GM23338 (cell line): Measurements from ENCODE around the gene EYA4. TPM values are rescaled to one million over a fixed set of nuclear protein-coding genes. Genes with fewer than 3 reads are reported as not detected.
A peak's percentile ranks its signal among the peaks of the same experiment; 100 is the strongest.

Source experiments
- ATAC-seq: fragments of 200-7000 bp; cut with Tn5 transposase; 3 replicates; pipeline ENCODE4 v1.9.1; 2020
- DNase-seq: peaks from one replicate; pipeline ENCODE4 v3.0.0-alpha.2; 2015; ENCODE audit warnings: low spot score
- H2AFZ ChIP-seq: fragments of 200-600 bp; sonication (generic); 2 replicates; pipeline ENCODE4 v1.8.0; 2016; ENCODE audit warnings: antibody characterized with exemption, mild to moderate bottlenecking, moderate library complexity
- H3F3A ChIP-seq: fragments of 200-600 bp; sonication (generic); replicated peaks from 2 replicates; pipeline ENCODE4 v1.8.0; 2017; ENCODE audit warnings: antibody characterized with exemption, mixed run types, low read depth
- H3K27ac ChIP-seq: fragments of 200-600 bp; sonication (generic); 2 replicates; pipeline ENCODE4 v1.6.1; 2016; ENCODE audit warnings: low read depth
- H3K27me3 ChIP-seq: fragments of 200-600 bp; sonication (generic); 2 replicates; pipeline ENCODE4 v1.8.0; 2016; ENCODE audit warnings: mild to moderate bottlenecking, mixed run types, moderate library complexity; ENCODE audit not compliant: insufficient read depth
- H3K36me3 ChIP-seq: fragments of 200-600 bp; sonication (generic); 2 replicates; pipeline ENCODE4 v1.8.0; 2016; ENCODE audit warnings: mild to moderate bottlenecking; ENCODE audit not compliant: insufficient read depth
- H3K4me1 ChIP-seq: fragments of 200-600 bp; sonication (generic); 2 replicates; pipeline ENCODE4 v1.8.0; 2016; ENCODE audit warnings: mild to moderate bottlenecking, moderate library complexity; ENCODE audit not compliant: insufficient read depth
- H3K4me2 ChIP-seq: fragments of 200-600 bp; sonication (generic); 2 replicates; pipeline ENCODE4 v1.7.1; 2017; ENCODE audit warnings: mixed run types
- H3K4me3 ChIP-seq: fragments of 200-600 bp; sonication (generic); 2 replicates; pipeline ENCODE4 v1.6.1; 2016; ENCODE audit warnings: mixed run types
- H3K79me2 ChIP-seq: fragments of 200-600 bp; sonication (generic); replicated peaks from 2 replicates; pipeline ENCODE4 v1.8.0; 2017; ENCODE audit warnings: mild to moderate bottlenecking; ENCODE audit not compliant: insufficient read depth
- H3K9me2 ChIP-seq: fragments of 200-600 bp; sonication (generic); 2 replicates; pipeline ENCODE4 v1.8.0; 2017; ENCODE audit not compliant: insufficient read depth
- H4K20me1 ChIP-seq: fragments of 200-600 bp; sonication (generic); replicated peaks from 2 replicates; pipeline ENCODE4 v1.8.0; 2017; ENCODE audit warnings: mild to moderate bottlenecking; ENCODE audit not compliant: insufficient read depth
- H3K27ac Mint-ChIP-seq: 2 replicates; pipeline ENCODE4 v1.8.0; 2020; ENCODE audit warnings: inconsistent platforms, mild to moderate bottlenecking, moderate library complexity, mixed read lengths
- H3K27me3 Mint-ChIP-seq: 3 replicates; pipeline ENCODE4 v1.8.0; 2022; ENCODE audit warnings: low read depth, mild to moderate bottlenecking, moderate library complexity, mixed read lengths, inconsistent platforms; ENCODE audit not compliant: insufficient read depth, poor library complexity
- H3K36me3 Mint-ChIP-seq: 3 replicates; pipeline ENCODE4 v1.8.0; 2021; ENCODE audit warnings: low read depth, mild to moderate bottlenecking, inconsistent platforms, moderate library complexity, mixed read lengths
- H3K4me1 Mint-ChIP-seq: 3 replicates; pipeline ENCODE4 v1.8.0; 2020; ENCODE audit warnings: mild to moderate bottlenecking, inconsistent platforms, mixed read lengths
- H3K4me3 Mint-ChIP-seq: 3 replicates; pipeline ENCODE4 v1.8.0; 2021; ENCODE audit warnings: moderate library complexity, mild to moderate bottlenecking, inconsistent platforms, mixed read lengths
- H3K9me3 Mint-ChIP-seq: 3 replicates; pipeline ENCODE4 v1.8.0; 2020; ENCODE audit warnings: moderate library complexity, mild to moderate bottlenecking, inconsistent platforms, mixed read lengths
- CTCF ChIP-seq, 2 experiments: fragments of 200-600 bp in 1 of 2; sonication (generic) in 1 of 2; conservative IDR thresholded peaks; 2 replicates each; pipeline versions ENCODE4 v1.5.1 to v1.6.1; 2016 to 2017; ENCODE audit warnings: antibody characterized with exemption in 2 of 2, low read depth in 2 of 2, mild to moderate bottlenecking in 2 of 2, moderate library complexity in 1 of 2
- NANOG ChIP-seq: IDR thresholded peaks from 2 replicates; pipeline ENCODE4 v1.6.1; 2016; ENCODE audit warnings: antibody characterized with exemption, borderline replicate concordance
- POLR2AphosphoS5 ChIP-seq: IDR thresholded peaks from 2 replicates; pipeline ENCODE4 v1.6.1; 2016; ENCODE audit warnings: antibody characterized with exemption, low read depth
- ZNF462 ChIP-seq: fragments of 250-450 bp; sonication (Bioruptor Pico); IDR thresholded peaks from 2 replicates; pipeline ENCODE4 v1.5.0; 2020; ENCODE audit warnings: mild to moderate bottlenecking, moderate library complexity
- polyA plus RNA-seq: library from polyadenylated mRNA; unstranded; fragments of >200 nt; fragmentation: Nextera tagmentation; extraction: Ambion mirVana; gene quantifications from 2 replicates; pipeline ENCODE4 v1.2.1, GENCODE V29; 2016
- total RNA-seq: library from RNA; depleted of rRNA; stranded (reverse); fragments of >200 nt; shearing (Covaris generic); gene quantifications from 2 replicates; pipeline ENCODE4 v1.2.3, GENCODE V29; 2014
- TF ChIP-seq, protein P1 (sequence below): IDR thresholded peaks from 2 replicates; pipeline ENCODE4 v1.6.1; 2016; ENCODE audit warnings: antibody characterized with exemption

EYA4 gene
- total and polyA plus RNA-seq, 2 experiments from 2014 or later: 0.05 to 0.21 TPM

GRCh38 chr6:133549371-133549801, 308.2 kb downstream of the EYA4 start:
- H2AFZ ChIP-seq: no peak overlapping the region
- ATAC-seq (peak; percentile 13), DNase-seq (no peak)
- no peaks in the 10 kb centered on the region for H3K9me3 Mint-ChIP-seq
- no peaks in the 10 kb centered on the region for H3F3A ChIP-seq
- H3K27me3 Mint-ChIP-seq: peaks cover 3% of the 10 kb centered on the region
- no peaks in the 10 kb centered on the region for H4K20me1 ChIP-seq
- peak overlapping the region; percentile 24 for H3K4me2 ChIP-seq
- no peak overlapping the region for H3K4me3 Mint-ChIP-seq
- H3K4me1 ChIP-seq: peaks cover 26% of the 10 kb centered on the region
- H3K27ac ChIP-seq: no peak overlapping the region
- H3K36me3 ChIP-seq: no peaks in the 10 kb centered on the region
- no peaks in the 10 kb centered on the region for H3K36me3 Mint-ChIP-seq
- no peak overlapping the region for H3K4me3 ChIP-seq
- peaks cover 21% of the 10 kb centered on the region for H3K4me1 Mint-ChIP-seq
- no peaks in the 10 kb centered on the region for H3K9me2 ChIP-seq
- H3K27ac Mint-ChIP-seq: no peak overlapping the region
- TF ChIP-seq, protein P1, sequence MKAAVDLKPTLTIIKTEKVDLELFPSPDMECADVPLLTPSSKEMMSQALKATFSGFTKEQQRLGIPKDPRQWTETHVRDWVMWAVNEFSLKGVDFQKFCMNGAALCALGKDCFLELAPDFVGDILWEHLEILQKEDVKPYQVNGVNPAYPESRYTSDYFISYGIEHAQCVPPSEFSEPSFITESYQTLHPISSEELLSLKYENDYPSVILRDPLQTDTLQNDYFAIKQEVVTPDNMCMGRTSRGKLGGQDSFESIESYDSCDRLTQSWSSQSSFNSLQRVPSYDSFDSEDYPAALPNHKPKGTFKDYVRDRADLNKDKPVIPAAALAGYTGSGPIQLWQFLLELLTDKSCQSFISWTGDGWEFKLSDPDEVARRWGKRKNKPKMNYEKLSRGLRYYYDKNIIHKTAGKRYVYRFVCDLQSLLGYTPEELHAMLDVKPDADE: no peak
- no peak for TF ChIP-seq POLR2AphosphoS5
- TF ChIP-seq NANOG: no peak
- no peak for TF ChIP-seq CTCF (conservative IDR thresholded peaks at IDR 0.05; ENCODE audit: low read depth in 2 of 2)
- no peak for TF ChIP-seq ZNF462 (CRISPR knock-in tag)
- no peaks in the 10 kb centered on the region for H3K27me3 ChIP-seq
- no peaks in the 10 kb centered on the region for H3K79me2 ChIP-seq
